ENCODE results near the gene RFFL. TPM values are rescaled to one million over a fixed set of nuclear protein-coding genes. Genes with fewer than 3 reads are reported as not detected.

RFFL gene
- total and polyA plus RNA-seq, 2 experiments from 2014 or later = 4.2 to 9.0 TPM

DNA sequence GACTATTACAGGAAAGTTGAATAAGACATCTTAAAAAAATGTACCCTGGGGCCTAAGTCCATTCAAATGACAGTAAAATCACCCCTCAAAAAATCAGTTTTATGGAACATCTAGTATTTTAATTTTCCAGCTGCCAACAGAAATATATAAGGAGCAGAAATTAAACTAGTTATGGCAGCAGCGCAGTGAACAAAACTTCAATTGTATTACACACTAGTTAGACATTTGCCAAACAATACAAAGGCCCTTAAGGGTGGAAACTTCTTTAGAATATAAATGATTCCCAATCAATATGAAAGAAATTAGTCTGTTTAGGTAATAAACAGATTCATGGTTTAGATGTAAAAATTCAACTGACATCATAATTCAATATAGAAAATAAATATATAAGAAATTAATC lies 18.1 kb upstream of the RFFL start:
- peaks cover 38% of the 10 kb centered on the region for H3K79me2 ChIP-seq (ENCODE audit: insufficient read depth)
- H3K9me3 ChIP-seq (ENCODE audit: low read depth) = no peaks in the 10 kb centered on the region
- no peaks in the 10 kb centered on the region for H3K27me3 ChIP-seq (replicated peaks; ENCODE audit: insufficient read depth)
- H3K4me1 ChIP-seq (ENCODE audit: insufficient read depth) = peaks cover 23% of the 10 kb centered on the region
- no peak overlapping the region for H2AFZ ChIP-seq
- in situ Hi-C loops (cut with MboI) = loop anchor here (25.0 kb wide), 1 partner anchor 1431 kb away; no protein-coding TSS in a partner anchor
- H3F3A ChIP-seq (ENCODE audit: insufficient read depth) = peaks cover 16% of the 10 kb centered on the region
- no peak overlapping the region for H3K9ac ChIP-seq
- H3K4me3 ChIP-seq = no peak overlapping the region
- no peak for TF ChIP-seq EZH2phosphoT487 (IDR thresholded peaks at IDR 0.05; ENCODE audit: insufficient read depth, low read depth)
- H3K27ac ChIP-seq = no peak overlapping the region
- no peaks in the 10 kb centered on the region for H4K20me1 ChIP-seq (ENCODE audit: insufficient read depth)
- no peak for DNase-seq
- no peaks in the 10 kb centered on the region for H3K9me2 ChIP-seq (ENCODE audit: insufficient read depth)
- H3K36me3 ChIP-seq (ENCODE audit: low read depth) = no peaks in the 10 kb centered on the region
- H3K4me2 ChIP-seq (ENCODE audit: unreplicated experiment) = no peak overlapping the region
- 98 to 100% methylated on average over 1 of the region's 1 CpG for WGBS, 2 experiments (ENCODE audit: low coverage in 1 of 2, low lambda C conversion rate in 2 of 2, missing lambda C conversion rate in 2 of 2)

DNA sequence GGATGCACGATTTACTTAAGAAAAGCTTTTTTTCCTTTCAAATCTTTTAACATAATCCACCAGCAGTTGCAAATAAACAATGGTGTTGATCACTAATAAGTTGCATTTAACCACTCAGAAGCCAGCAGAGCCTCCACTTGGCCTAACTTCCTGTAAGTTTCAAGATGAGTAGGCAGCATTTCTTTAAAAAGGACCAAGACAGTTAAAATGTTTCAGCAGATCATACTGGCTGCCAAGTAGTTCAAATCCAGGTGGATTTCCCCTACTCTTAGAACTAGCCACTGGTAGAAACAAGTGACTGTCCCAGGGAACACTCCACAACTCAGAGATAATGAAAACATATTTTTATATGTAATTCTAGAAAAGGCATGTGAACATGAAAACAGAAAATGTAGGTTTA lies 17.0 kb upstream of the RFFL start:
- in situ Hi-C loops (cut with MboI) = loop anchor here (25.0 kb wide), 1 partner anchor 1432 kb away; no protein-coding TSS in a partner anchor
- Histone ChIP-seq H3K9me2 (ENCODE audit: insufficient read depth) (no peaks in the 10 kb centered on the region), H3K79me2 (ENCODE audit: insufficient read depth) (peaks cover 27% of the 10 kb centered on the region), H3K27ac (no peak overlapping the region), H4K20me1 (ENCODE audit: insufficient read depth) (no peaks in the 10 kb centered on the region), H3K4me2 (ENCODE audit: unreplicated experiment) (no peak overlapping the region), H3K9ac (no peak overlapping the region), H3K36me3 (ENCODE audit: low read depth) (no peaks in the 10 kb centered on the region), H3F3A (ENCODE audit: insufficient read depth) (peaks cover 16% of the 10 kb centered on the region), H3K4me3 (no peak overlapping the region), H2AFZ (no peak overlapping the region), H3K27me3 (replicated peaks; ENCODE audit: insufficient read depth) (no peaks in the 10 kb centered on the region), H3K4me1 (ENCODE audit: insufficient read depth) (peaks cover 20% of the 10 kb centered on the region), H3K9me3 (ENCODE audit: low read depth) (no peaks in the 10 kb centered on the region)
- TF ChIP-seq EZH2phosphoT487 (IDR thresholded peaks at IDR 0.05; ENCODE audit: insufficient read depth, low read depth) = no peak
- no peak for TF ChIP-seq EZH2 (IDR thresholded peaks at IDR 0.05; ENCODE audit: insufficient read depth, poor library complexity, severe bottlenecking)
- 50 to 59% methylated on average over 1 of the region's 1 CpG for WGBS, 2 experiments (ENCODE audit: low coverage in 1 of 2, low lambda C conversion rate in 2 of 2, missing lambda C conversion rate in 2 of 2)
- DNase-seq = no peak

DNA sequence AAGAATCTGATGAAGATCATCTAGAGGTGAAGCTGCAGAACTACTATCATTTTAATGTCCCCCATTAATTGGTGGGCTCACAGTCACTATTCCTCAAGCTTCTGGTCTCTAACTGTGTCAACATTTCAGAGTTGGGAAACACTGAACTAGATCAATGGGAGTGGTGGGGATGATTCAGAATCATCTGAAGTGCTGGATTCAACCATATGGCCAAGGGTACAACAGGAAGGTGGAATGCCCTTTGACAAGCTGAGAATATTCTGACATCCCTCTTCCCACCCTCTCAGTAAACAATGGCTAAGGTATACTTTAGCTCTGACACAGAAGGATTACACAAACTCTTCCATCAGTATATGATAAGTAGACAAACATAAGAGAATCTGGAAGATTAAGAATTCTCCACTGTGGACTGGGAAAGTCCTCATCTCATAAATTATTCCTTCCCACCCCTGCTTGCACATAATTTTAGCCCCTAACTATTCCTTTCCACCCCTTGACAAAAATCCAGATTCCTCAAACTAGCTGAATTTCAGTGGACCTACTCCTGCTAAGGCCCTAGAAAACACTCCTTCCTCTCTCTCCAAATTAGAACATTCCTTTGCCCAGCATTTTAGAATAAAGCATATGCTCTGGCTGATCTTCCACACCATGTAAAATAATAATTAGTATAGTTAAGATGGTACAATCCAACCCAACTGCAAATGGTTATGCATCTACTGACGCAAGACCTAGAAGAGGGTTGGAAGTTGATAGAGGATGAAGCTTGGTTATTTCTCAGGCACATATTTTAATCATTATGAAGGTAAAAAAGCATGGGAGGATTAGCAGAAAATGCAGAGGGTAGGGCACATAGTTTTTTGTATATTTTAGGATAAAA lies 16.3 kb upstream of the RFFL start:
- H4K20me1 ChIP-seq (ENCODE audit: insufficient read depth) = no peaks in the 10 kb centered on the region
- H3K27me3 ChIP-seq (replicated peaks; ENCODE audit: insufficient read depth) = no peaks in the 10 kb centered on the region
- H3K27ac ChIP-seq = no peak overlapping the region
- no peak overlapping the region for H3K4me3 ChIP-seq
- H3K4me1 ChIP-seq (ENCODE audit: insufficient read depth) = peaks cover 14% of the 10 kb centered on the region
- TF ChIP-seq EZH2 (IDR thresholded peaks at IDR 0.05; ENCODE audit: insufficient read depth, poor library complexity, severe bottlenecking) = no peak
- H3K9me2 ChIP-seq (ENCODE audit: insufficient read depth) = no peaks in the 10 kb centered on the region
- H3F3A ChIP-seq (ENCODE audit: insufficient read depth) = peaks cover 16% of the 10 kb centered on the region
- 98 to 100% methylated on average over 1 of the region's 1 CpG for WGBS, 2 experiments (ENCODE audit: low coverage in 1 of 2, low lambda C conversion rate in 2 of 2, missing lambda C conversion rate in 2 of 2)
- H3K79me2 ChIP-seq (ENCODE audit: insufficient read depth) = peaks cover 26% of the 10 kb centered on the region
- H3K4me2 ChIP-seq (ENCODE audit: unreplicated experiment) = no peak overlapping the region
- H3K36me3 ChIP-seq (ENCODE audit: low read depth) = no peaks in the 10 kb centered on the region
- H3K9me3 ChIP-seq (ENCODE audit: low read depth) = no peaks in the 10 kb centered on the region
- in situ Hi-C loops (cut with MboI) = loop anchor here (25.0 kb wide), 1 partner anchor 1433 kb away; no protein-coding TSS in a partner anchor
- no peak overlapping the region for H3K9ac ChIP-seq
- DNase-seq = peak; percentile 33
- H2AFZ ChIP-seq = no peak overlapping the region

DNA sequence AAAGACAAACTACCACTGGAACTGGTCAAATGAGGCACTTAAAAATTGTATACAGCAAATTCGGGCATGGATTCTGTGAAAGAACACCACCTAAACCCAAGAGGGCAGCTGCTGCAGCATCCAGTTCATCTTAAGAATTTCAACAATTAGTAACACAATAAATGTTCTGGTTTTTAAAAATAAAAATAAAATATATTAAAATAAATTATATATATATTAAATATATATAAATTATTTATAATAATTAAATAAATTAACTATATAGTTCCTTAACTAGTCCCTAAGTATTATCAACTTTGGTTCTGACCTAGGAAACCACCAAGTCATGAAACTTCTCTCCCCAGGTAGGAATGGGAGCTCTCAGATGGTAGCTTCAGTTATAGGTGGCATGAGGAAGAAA lies 13.4 kb upstream of the RFFL start:
- no peak overlapping the region for H3K4me3 ChIP-seq
- H3K79me2 ChIP-seq (ENCODE audit: insufficient read depth) = peaks cover 42% of the 10 kb centered on the region
- 93 to 100% methylated on average over 1 of the region's 1 CpG for WGBS, 2 experiments (ENCODE audit: low coverage in 1 of 2, low lambda C conversion rate in 2 of 2, missing lambda C conversion rate in 2 of 2)
- no peaks in the 10 kb centered on the region; the same call in 1 of the 2 replicates for H3F3A ChIP-seq (ENCODE audit: insufficient read depth)
- H4K20me1 ChIP-seq (ENCODE audit: insufficient read depth) = no peaks in the 10 kb centered on the region
- no peaks in the 10 kb centered on the region for H3K27me3 ChIP-seq (replicated peaks; ENCODE audit: insufficient read depth)
- no peak overlapping the region for H3K4me2 ChIP-seq (ENCODE audit: unreplicated experiment)
- DNase-seq = no peak
- TF ChIP-seq EZH2phosphoT487 (IDR thresholded peaks at IDR 0.05; ENCODE audit: insufficient read depth, low read depth) = no peak
- TF ChIP-seq EZH2 (IDR thresholded peaks at IDR 0.05; ENCODE audit: insufficient read depth, poor library complexity, severe bottlenecking) = no peak
- H3K4me1 ChIP-seq (ENCODE audit: insufficient read depth) = 0 out of 2 replicates have a peak, but pooled peaks cover under 1% of the 10 kb centered on the region
- H2AFZ ChIP-seq = no peak overlapping the region
- H3K9me3 ChIP-seq (ENCODE audit: low read depth) = no peaks in the 10 kb centered on the region
- H3K9me2 ChIP-seq (ENCODE audit: insufficient read depth) = no peaks in the 10 kb centered on the region
- H3K9ac ChIP-seq = no peak overlapping the region
- in situ Hi-C loops (cut with MboI) = loop anchor here (25.0 kb wide), 1 partner anchor 1435 kb away; no protein-coding TSS in a partner anchor
- H3K36me3 ChIP-seq (ENCODE audit: low read depth) = no peaks in the 10 kb centered on the region
- no peak overlapping the region for H3K27ac ChIP-seq
